NT2/D1 (cell line): ENCODE measurements around the gene HNF1B.

Experiments
- DNase-seq: peaks from one replicate; pipeline ENCODE4 v3.0.0-alpha.2; 2011; ENCODE audit warnings: low read depth, low spot score
- H3K27me3 ChIP-seq: 2 replicates; pipeline ENCODE4 v1.6.0; 2011; ENCODE audit warnings: mild to moderate bottlenecking; ENCODE audit not compliant: insufficient read length, insufficient read depth
- H3K36me3 ChIP-seq: 2 replicates; pipeline ENCODE4 v1.6.1; 2011; ENCODE audit warnings: mild to moderate bottlenecking, low read length, mixed read lengths; ENCODE audit not compliant: insufficient read depth, insufficient read length
- H3K4me1 ChIP-seq: 2 replicates; pipeline ENCODE4 v1.5.1; 2011; ENCODE audit not compliant: insufficient read depth, insufficient read length
- H3K4me3 ChIP-seq: 2 replicates; pipeline ENCODE4 v1.5.1; 2011; ENCODE audit warnings: low read depth; ENCODE audit not compliant: insufficient read length
- H3K9ac ChIP-seq: 2 replicates; pipeline ENCODE4 v1.6.0; 2011; ENCODE audit warnings: low read depth; ENCODE audit not compliant: insufficient read length
- H3K9me3 ChIP-seq: 2 replicates; pipeline ENCODE4 v1.5.1; 2011; ENCODE audit warnings: mild to moderate bottlenecking, low read length; ENCODE audit not compliant: insufficient read depth
- SUZ12 ChIP-seq: IDR thresholded peaks from 2 replicates; pipeline ENCODE4 v1.6.1; 2011; ENCODE audit not compliant: insufficient read length, insufficient read depth; ENCODE audit errors: extremely low read depth
- YY1 ChIP-seq: IDR thresholded peaks from 2 replicates; pipeline ENCODE4 v1.6.1; 2011; ENCODE audit not compliant: insufficient read length, insufficient read depth
- ZNF274 ChIP-seq: IDR thresholded peaks from 2 replicates; pipeline ENCODE4 v1.6.1; 2011; ENCODE audit warnings: mild to moderate bottlenecking, low read depth, low read length

Gene HNF1B

GRCh38 chr17:37761059-37761458, 16.2 kb upstream of the HNF1B start:
- H3K9me3 ChIP-seq, result no peaks in the 10 kb centered on the region
- H3K4me3 ChIP-seq, result no peak overlapping the region
- H3K27me3 ChIP-seq, result no peaks in the 10 kb centered on the region
- H3K36me3 ChIP-seq, result no peaks in the 10 kb centered on the region
- DNase-seq, result no peak
- H3K9ac ChIP-seq, result no peak overlapping the region
- TF ChIP-seq SUZ12 (no peak), YY1 (no peak), ZNF274 (no peak)
- no peaks in the 10 kb centered on the region for H3K4me1 ChIP-seq

GRCh38 chr17:37759014-37759637, 14.3 kb upstream of the HNF1B start:
- H3K4me3 ChIP-seq, result no peak overlapping the region
- no peak for TF ChIP-seq ZNF274
- no peak for TF ChIP-seq YY1
- TF ChIP-seq SUZ12, result no peak
- no peaks in the 10 kb centered on the region for H3K36me3 ChIP-seq
- H3K4me1 ChIP-seq, result no peaks in the 10 kb centered on the region
- no peaks in the 10 kb centered on the region for H3K9me3 ChIP-seq
- no peaks in the 10 kb centered on the region for H3K27me3 ChIP-seq
- no peak for DNase-seq
- no peak overlapping the region for H3K9ac ChIP-seq

DNA sequence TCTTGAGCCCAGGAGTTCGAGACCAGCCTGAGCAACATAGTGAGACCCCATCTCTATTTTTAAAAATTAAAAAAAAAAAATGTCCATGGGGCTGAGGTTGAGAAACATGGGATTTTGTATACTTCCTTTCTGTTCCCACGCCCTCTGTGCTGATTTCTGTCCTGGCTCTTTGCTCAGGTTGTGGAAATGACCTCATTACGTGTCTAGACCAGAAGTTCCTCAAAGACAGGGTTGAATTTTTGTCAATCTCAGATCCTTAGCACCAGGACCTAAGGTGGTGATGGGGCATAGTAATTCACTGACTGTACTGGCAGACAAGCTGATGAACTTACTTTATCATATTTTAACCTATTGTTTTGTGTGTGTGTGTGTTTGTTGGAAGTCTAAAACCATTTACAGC, 11.2 kb upstream of the HNF1B start:
- Histone ChIP-seq H3K9me3 (no peaks in the 10 kb centered on the region), H3K4me1 (no peaks in the 10 kb centered on the region), H3K4me3 (no peak overlapping the region), H3K36me3 (no peaks in the 10 kb centered on the region), H3K9ac (no peak overlapping the region), H3K27me3 (peaks cover 8% of the 10 kb centered on the region)
- TF ChIP-seq ZNF274, result no peak
- no peak for TF ChIP-seq YY1
- no peak for TF ChIP-seq SUZ12
- no peak for DNase-seq

DNA sequence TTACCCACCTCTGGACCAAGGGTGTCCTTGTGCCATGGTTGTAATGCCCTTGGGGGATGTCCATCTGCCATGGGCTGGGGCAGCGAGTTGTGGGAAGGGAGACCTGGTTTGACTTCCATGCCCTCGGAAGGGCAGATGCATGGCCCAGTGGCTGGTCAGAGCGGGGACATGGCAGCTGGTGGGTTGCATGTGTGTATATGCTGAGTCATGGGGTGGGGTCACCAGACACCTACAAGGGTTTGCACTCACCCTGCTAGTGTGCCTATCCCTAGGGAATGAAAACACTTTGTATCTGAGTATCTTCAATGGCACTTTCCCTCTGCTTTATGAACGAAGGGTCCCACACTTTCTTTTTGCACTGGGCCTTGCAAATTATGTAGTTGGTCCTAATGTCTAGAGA, 10.6 kb upstream of the HNF1B start:
- H3K9ac ChIP-seq, result no peak overlapping the region
- no peaks in the 10 kb centered on the region for H3K36me3 ChIP-seq
- no peaks in the 10 kb centered on the region for H3K4me1 ChIP-seq
- H3K9me3 ChIP-seq, result no peaks in the 10 kb centered on the region
- DNase-seq, result no peak
- no peak overlapping the region for H3K4me3 ChIP-seq
- H3K27me3 ChIP-seq, result peaks cover 8% of the 10 kb centered on the region
- TF ChIP-seq YY1, result no peak
- no peak for TF ChIP-seq ZNF274
- TF ChIP-seq SUZ12, result no peak

- TF ChIP-seq ZNF274 (no peak), SUZ12 (no peak), YY1 (no peak)
- Histone ChIP-seq H3K27me3 (peaks cover 8% of the 10 kb centered on the region), H3K9ac (no peak overlapping the region), H3K4me3 (no peak overlapping the region), H3K36me3 (no peaks in the 10 kb centered on the region), H3K4me1 (no peaks in the 10 kb centered on the region), H3K9me3 (no peaks in the 10 kb centered on the region)
- DNase-seq, result no peak
Observed at GRCh38 chr17:37754363-37754762, 9.5 kb upstream of the HNF1B start.

GRCh38 chr17:37752482-37752881, 7.6 kb upstream of the HNF1B start:
- Histone ChIP-seq H3K9me3 (no peaks in the 10 kb centered on the region), H3K36me3 (no peaks in the 10 kb centered on the region), H3K4me1 (no peaks in the 10 kb centered on the region), H3K27me3 (peaks cover 23% of the 10 kb centered on the region), H3K4me3 (no peak overlapping the region), H3K9ac (no peak overlapping the region)
- no peak for DNase-seq
- TF ChIP-seq ZNF274 (no peak), YY1 (no peak), SUZ12 (no peak)

GRCh38 chr17:37750768-37751475, 6.1 kb upstream of the HNF1B start:
- Histone ChIP-seq H3K4me1 (peaks cover under 1% of the 10 kb centered on the region), H3K4me3 (no peak overlapping the region), H3K36me3 (no peaks in the 10 kb centered on the region), H3K9ac (no peak overlapping the region), H3K9me3 (no peaks in the 10 kb centered on the region), H3K27me3 (peaks cover 39% of the 10 kb centered on the region)
- no peak for DNase-seq
- TF ChIP-seq YY1 (no peak), ZNF274 (no peak), SUZ12 (no peak)
